GM19025 (cell line): ENCODE measurements around the gene VPS45.
"Not testable (repeated sequence)": the region's sequence is repeated elsewhere in the genome, so short reads cannot be mapped to it uniquely, and the experiment has no call there.

Experiments used
- ATAC-seq: cut with Tn5 transposase; IDR thresholded peaks from one replicate; pipeline ENCODE4 v1.9.1; 2021; ENCODE audit warnings: mild to moderate bottlenecking, low read depth, moderate library complexity; ENCODE audit not compliant: unreplicated experiment

VPS45 gene

GRCh38 chr1:150067184-150068108 lies at the start of gene VPS45:
VPS45 (plus strand) TSS chr1:150067776; CDS start chr1:150067858, 82 bp downstream.
- ATAC-seq = peak; percentile 81

- no peak for ATAC-seq
Observed at GRCh38 chr1:150018165-150018564, 49.4 kb upstream of the VPS45 start.

GRCh38 chr1:150020711-150021110 lies 46.9 kb upstream of the VPS45 start:
- no peak for ATAC-seq

GRCh38 chr1:150021191-150021694 lies 46.3 kb upstream of the VPS45 start:
- ATAC-seq = no peak

GRCh38 chr1:150022357-150022756 lies 45.2 kb upstream of the VPS45 start:
- no peak for ATAC-seq

GRCh38 chr1:150024156-150024555 lies 43.4 kb upstream of the VPS45 start:
- ATAC-seq = no peak

GRCh38 chr1:150028322-150028721 lies 39.3 kb upstream of the VPS45 start:
- ATAC-seq = no peak

GRCh38 chr1:150034336-150034735 lies 33.2 kb upstream of the VPS45 start:
- ATAC-seq = no peak

GRCh38 chr1:150049926-150050325 lies 17.6 kb upstream of the VPS45 start:
- ATAC-seq = no peak

- ATAC-seq = no peak
Observed at GRCh38 chr1:150051089-150051373, 16.5 kb upstream of the VPS45 start.

GRCh38 chr1:150051905-150052412 lies 15.6 kb upstream of the VPS45 start:
- not testable (repeated sequence) for ATAC-seq

- ATAC-seq = no peak
Observed at GRCh38 chr1:150053926-150054325, 13.7 kb upstream of the VPS45 start.

- ATAC-seq = not testable (repeated sequence)
Observed at GRCh38 chr1:150055507-150055906, 12.1 kb upstream of the VPS45 start.

- ATAC-seq = no peak
Observed at GRCh38 chr1:150056407-150056806, 11.2 kb upstream of the VPS45 start.

GRCh38 chr1:150060260-150060659 lies 7.3 kb upstream of the VPS45 start:
- no peak for ATAC-seq

GRCh38 chr1:150061632-150062101 lies 5.9 kb upstream of the VPS45 start:
- ATAC-seq = no peak

- no peak for ATAC-seq
Observed at GRCh38 chr1:150062113-150062512, 5.5 kb upstream of the VPS45 start.

- ATAC-seq = no peak
Observed at GRCh38 chr1:150065184-150065871, 2.2 kb upstream of the VPS45 start.

- no peak for ATAC-seq
Observed at GRCh38 chr1:150066328-150066727, 1.2 kb upstream of the VPS45 start.

- peak; percentile 28 for ATAC-seq
Observed at GRCh38 chr1:150066838-150067183, 765 bp upstream of the VPS45 start.

GRCh38 chr1:150068109-150068435 lies 496 bp downstream of the VPS45 start:
- no peak for ATAC-seq

- no peak for ATAC-seq
Observed at GRCh38 chr1:150069923-150070322, 2.3 kb downstream of the VPS45 start.
